Inflammatory macrophage treated with lipopolysaccharide for 1 hour (primary cell): ENCODE data around the gene ZRANB3.
"Not testable (repeated sequence)": the region's sequence is repeated elsewhere in the genome, so short reads cannot be mapped to it uniquely, and the experiment has no call there.

Source experiments
- DNase-seq, 2 donors: peaks; one replicate each; pipeline ENCODE4 v3.0.0-alpha.2; 2020 to 2022

The ZRANB3 gene

DNA sequence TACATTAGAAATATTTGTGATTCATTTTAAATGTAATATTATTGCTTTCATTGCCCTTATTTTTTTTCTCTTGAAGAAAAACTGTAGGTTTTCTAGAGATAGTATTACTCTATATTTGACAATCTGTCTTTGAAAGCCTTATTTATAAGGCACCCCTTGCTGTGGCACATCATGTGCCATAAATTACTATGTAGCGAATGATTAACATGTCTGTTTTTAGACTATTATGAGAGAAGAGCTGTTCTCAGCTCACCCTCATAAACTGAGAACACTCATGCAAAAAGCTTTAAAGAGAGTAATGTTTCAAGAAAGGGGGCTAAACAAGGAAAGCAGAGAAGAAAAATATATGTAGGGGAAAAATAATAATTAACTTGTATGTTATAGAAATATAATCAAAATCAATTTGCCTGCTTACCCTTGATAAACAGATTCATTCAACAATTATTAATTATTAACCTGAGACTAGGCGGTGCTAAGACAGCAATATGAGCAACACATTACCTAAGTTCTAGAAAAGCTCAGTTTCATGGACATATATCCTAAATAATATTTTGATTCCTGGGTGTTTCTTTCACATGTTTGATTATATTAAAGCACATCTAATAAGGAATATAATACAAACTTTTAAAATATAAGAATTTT is 409.9 kb downstream of the ZRANB3 start:
- DNase-seq: no peak

DNA sequence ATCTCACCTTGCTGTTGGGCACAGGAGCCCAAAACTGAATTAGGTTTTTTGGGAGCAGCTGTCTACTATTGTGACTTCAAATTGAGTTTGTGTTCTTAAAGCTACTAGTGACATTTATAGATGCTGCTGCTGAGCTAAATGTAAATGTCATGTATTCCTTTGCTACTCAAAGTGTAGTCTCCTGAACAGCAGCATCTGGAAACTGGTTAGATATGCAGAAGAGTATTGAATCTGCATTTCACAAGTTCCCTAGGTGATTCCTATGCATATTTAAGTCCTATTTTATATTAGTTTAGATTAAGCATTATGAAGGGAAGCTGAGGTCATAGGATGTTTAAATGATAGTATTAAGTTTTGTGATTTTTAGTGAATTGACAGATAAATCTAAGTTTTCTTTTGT is 411.4 kb downstream of the ZRANB3 start:
- DNase-seq: no peak

DNA sequence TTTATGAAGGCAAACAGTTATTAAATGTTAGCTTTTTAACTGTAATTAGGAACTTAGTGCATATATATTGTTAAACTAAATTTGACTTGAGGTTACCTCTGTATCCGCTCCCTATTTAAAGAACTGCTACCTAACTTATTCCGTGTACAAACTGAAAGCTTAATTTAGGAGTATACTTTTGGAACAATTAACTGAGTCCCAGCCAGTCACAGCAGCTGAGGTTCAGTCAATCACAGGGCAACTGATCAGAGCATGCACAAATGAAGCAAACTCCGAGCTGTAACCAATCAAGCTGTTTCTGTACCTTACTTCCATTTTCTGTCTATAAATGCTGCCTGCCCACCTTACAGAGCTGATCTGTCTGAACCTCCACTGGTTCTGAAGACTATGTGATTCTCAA is 417.7 kb downstream of the ZRANB3 start:
- no peak for DNase-seq

DNA sequence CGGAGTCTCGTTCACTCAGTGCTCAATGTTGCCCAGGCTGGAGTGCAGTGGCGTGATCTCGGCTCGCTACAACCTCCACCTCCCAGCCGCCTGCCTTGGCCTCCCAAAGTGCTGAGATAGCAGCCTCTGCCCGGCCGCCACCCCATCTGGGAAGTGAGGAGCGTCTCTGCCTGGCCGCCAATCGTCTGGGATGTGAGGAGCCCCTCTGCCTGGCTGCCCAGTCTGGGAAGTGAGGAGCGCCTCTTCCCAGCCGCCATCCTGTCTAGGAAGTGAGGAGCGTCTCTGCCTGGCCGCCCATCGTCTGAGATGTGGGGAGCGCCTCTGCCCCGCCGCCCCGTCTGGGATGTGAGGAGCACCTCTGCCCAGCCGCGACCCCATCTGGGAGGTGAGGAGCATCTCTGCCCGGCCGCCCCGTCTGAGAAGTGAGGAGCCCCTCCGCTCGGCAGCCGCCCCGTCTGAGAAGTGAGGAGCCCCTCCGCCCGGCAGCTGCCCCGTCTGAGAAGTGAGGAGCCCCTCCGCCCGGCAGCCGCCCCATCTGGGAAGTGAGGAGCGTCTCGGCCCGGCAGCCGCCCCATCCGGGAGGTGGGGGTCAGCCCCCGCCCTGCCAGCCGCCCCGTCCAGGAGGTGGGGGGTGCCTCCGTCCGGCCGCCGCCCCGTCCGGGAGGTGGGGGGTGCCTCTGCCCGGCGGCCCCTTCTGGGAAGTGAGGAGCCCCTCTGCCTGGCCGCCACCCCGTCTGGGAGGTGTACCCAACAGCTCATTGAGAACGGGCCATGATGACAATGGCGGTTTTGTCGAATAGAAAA is 425.3 kb downstream of the ZRANB3 start:
- DNase-seq: not testable (repeated sequence)

DNA sequence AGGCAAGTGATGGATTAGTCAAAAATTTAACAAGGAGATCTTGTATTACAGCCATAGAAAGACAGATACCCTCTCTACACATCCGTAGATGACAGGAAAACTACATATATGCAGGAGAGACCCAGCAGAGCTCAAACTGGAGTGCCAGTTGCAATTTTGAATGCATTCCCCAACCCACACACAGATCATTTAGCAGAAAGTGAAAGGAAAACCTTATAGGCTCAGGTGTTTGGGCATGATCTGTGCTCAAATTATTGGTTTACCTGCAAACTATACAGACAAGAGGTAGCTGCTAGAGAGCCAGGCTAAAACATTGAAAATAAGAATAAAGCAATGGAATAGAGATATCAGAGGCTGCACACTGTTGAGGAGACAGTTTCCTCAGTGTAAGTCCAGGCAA is 427.2 kb downstream of the ZRANB3 start:
- DNase-seq: no peak

DNA sequence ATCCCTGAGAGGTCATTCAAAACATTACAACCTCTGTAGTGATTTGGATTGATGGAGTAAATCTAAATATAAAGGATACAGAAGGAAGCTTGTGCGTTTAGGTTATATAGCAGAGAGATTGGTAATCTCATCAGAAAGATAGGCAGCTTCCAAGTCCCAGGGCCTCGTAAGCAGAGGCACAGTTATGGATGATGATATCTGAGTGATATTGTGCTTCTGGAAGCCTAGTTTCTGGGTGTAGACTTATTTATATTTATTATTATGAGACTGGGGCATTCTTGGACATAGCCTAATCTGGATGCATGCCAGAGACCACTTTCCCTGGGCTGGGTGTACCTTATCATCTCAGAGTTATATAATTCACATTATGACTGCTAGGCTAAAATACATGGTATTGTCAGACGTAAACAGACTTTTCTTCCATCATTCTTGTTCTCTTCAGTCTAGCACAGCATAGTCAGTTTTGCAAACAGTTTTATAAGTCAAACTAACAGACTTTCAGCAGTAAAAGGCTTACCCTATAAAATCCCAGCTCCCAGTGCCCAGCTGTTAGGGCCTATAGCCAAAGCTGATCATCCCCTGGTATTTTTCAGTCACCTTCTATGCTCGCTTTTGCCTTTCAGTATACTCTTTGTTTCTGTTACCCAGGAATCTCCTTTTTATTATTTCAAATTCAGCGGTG is 431.1 kb downstream of the ZRANB3 start:
- no peak for DNase-seq

DNA sequence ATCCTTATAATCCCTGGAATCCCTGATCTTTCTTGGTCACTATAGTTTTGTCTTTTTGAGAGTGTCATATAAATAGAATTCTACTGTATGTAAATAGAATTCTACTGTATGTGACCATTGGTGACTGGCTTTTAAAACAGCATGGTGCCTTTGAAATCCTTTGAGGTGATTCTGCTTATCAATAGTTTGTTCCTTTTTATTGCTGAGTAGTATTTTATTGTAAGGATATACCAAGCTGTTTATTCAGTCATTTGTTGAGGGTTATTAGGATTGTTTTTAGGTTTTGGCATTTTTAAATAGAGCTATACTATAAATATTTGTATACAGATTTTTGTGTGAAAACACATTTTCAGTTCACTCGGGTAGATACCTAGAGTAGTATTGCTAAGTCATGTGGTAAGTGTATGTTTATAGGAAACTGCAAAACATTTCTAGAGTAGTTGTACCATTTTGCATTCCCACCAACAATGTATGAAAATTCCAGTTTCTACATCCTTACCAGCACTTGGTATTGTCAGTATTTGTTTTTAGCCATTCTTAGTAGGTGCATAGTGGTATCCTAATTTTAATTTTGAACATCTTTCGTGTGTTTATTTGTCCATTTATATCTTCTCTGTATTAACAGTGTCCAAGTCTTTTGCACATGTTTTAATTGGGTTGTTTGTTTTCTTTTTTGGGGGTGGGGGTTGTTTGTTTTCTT is 433.3 kb downstream of the ZRANB3 start:
- DNase-seq: no peak

DNA sequence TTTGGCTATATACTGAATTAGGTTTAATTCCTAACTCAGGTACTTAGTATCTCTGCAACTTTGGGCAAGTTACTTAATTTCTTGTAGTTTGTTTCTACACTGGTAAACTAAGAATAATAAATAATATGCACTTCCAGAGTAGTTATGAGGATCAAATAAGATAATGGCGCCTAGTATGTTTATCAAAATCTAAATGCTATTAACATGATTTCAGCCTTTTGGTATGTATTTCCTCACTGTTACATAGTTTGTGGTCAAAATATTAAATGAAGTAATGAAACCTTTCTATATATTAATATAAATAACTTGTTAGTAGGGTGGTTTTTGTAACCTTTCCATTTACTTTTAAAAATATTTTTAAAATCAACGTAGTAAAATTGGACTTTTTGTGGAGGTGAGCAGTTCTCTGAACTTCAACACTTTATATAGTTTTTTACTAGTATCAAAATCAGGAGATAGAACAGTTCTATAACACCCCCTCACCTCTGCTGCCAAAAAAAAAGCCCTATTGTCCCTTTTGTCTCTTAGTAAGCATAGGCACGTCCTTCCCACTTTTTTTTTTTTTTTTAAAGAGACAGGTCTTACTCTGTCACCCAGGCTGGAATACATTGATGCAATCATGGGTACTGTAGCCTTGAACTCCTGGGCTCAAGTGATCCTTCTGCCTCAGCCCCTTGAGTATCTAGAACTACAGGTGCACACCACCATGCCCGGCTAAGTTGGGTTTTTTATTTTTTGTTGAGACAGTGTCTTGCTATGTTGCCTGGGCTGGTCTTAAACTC is 434.2 kb downstream of the ZRANB3 start:
- DNase-seq: no peak

DNA sequence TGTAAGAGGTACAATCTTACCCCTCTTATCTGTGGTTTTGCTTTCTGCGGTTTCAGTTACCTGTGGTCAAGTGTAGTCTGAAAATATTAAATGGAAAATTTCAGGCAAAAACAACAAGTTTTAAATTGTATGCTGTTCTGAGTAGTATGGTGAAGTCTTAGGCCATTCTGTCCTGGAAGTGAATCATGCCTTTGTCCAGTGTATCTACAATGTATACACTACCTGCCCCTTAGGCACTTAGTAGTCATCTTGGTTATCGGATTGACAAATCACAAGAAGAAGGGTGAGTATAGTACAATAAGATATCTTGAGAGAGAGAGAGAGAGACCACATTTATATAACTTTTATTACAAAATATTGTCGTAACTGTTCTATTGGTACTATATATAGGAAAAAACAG is 435.4 kb downstream of the ZRANB3 start:
- DNase-seq: no peak

DNA sequence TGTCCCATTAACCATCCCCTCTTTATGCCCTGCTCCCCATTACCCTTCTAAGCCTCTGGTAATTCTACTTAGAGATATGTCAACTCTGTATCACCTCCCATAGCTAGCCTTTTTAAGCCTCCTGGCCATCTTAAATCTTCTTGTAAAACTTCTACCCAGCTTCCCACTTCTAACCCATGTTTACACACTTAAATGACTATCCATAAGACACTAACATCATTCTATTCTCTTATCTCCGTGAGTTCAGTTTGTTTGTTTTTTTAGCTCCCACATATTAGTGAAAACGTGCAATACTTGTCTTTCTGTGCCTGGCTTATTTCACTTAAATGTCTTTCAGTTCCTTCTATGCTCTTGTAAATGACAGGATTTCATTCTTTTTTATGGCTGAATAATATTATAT is 436.5 kb downstream of the ZRANB3 start:
- DNase-seq: no peak

DNA sequence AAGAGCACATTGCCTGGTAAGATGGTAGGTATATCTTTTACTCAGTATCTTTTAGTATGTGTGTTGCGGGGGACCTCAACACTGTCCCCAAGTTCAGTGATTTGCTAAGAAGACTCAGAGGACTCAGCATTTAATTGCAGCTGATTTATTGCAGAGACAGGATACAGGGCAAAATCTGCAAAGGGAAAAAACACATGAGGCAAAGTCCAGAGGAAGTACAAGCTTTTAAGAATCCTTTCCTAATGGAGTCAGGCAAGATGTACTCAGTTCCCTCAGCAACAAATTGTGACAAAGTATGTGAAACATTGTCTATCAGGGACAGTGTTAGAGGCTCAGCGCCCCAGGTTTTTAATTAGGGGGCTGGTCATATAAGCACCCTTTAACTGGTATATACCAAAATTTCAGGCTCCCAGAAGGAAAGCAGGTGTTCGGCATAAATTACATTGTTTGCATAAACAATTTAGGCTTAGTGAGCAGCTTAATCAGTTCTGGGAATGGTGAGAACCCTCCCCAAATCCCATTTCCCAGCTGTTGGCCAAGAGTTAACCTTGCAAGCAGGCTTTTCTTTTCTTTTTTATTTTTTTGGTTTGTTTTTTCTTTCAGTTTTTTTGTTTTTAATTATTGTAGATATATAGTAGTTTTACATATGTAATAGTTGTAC is 437.2 kb downstream of the ZRANB3 start:
- DNase-seq: no peak

DNA sequence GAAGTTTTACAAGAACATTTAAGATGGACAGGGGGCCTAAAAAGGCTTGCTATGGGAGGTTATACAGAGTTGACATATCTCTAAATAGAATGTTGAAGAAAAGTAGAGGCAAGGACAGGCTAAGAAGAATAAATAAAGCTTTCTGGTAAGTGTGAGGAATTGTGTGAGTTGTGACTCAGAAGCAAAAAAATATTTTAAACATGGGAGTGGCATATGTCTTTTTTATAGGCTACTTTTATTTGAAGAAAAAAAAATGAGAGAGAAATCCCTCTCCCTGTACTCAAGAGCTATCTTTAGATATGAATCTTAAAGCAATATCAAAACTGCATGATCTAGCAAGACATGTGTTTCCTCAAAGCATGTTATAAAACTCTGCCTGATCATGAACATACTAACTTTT is 437.8 kb downstream of the ZRANB3 start:
- DNase-seq: no peak

DNA sequence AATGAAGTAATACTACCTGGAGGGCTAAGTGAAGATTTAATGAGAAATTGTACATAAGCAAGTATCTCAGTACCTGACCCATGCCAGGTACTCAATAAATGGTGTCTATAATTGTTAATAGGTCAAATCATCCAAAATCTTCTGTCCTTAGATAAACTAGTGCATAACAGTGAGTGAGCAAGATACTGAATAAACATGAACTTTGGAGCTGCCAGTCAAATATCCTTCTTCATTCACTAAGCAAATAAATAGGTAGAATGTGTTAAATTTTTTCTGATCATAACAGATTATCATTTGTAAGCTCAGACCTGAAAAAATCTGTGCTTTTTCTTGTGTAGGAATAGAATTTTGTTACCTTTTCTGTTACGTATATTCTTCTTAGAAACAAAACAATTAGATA is 439.3 kb downstream of the ZRANB3 start:
- no peak for DNase-seq

DNA sequence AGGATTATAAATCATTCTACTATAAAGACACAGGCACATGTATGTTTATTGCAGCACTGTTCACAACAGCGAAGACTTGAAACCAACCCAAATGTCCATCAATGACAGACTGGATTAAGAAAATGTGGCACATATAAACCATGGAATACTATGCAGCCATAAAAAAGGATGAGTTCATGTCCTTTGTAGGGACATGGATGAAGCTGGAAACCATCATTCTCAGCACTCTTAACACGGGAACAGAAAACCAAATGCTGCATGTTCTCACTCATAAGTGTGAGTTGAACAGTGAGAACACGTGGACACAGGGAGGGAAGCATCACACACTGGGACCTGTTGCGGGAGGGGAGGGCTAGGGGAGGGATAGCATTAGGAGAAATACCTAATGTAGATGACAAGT is 441.4 kb downstream of the ZRANB3 start:
- DNase-seq: not testable (repeated sequence)
